Rectal smooth muscle tissue (tissue), 1 donor: ENCODE data around the gene ST8SIA5.

Experiments used
- H3K27ac ChIP-seq: one replicate; pipeline ENCODE4 v1.7.0; 2013; ENCODE audit warnings: low read depth, low read length, inconsistent platforms
- H3K27me3 ChIP-seq: one replicate; pipeline ENCODE4 v1.7.0; 2013; ENCODE audit warnings: low read length; ENCODE audit not compliant: control insufficient read depth, insufficient read depth
- H3K36me3 ChIP-seq: one replicate; pipeline ENCODE4 v1.7.0; 2013; ENCODE audit warnings: low read length; ENCODE audit not compliant: control insufficient read depth, insufficient read depth
- H3K4me1 ChIP-seq: one replicate; pipeline ENCODE4 v1.7.0; 2013; ENCODE audit warnings: low read length; ENCODE audit not compliant: control insufficient read depth, insufficient read depth
- H3K4me3 ChIP-seq: one replicate; pipeline ENCODE4 v1.7.0; 2013; ENCODE audit warnings: low read length
- H3K9ac ChIP-seq: one replicate; pipeline ENCODE4 v1.7.0; 2013; ENCODE audit warnings: low read length

ST8SIA5 gene

GRCh38 chr18:46700066-46700824, 56.6 kb downstream of the ST8SIA5 start:
- H3K4me1 ChIP-seq = no peaks in the 10 kb centered on the region
- H3K9ac ChIP-seq = no peak overlapping the region

GRCh38 chr18:46696702-46697101, 60.2 kb downstream of the ST8SIA5 start:
- Histone ChIP-seq H3K4me3 (no peak overlapping the region), H3K27me3 (no peaks in the 10 kb centered on the region), H3K9ac (no peak overlapping the region), H3K36me3 (no peaks in the 10 kb centered on the region), H3K4me1 (no peaks in the 10 kb centered on the region), H3K27ac (no peak overlapping the region)

More at GRCh38 chr18:46700066-46700824, 56.6 kb downstream of the ST8SIA5 start:
- Histone ChIP-seq H3K4me3 (no peak overlapping the region), H3K27me3 (no peaks in the 10 kb centered on the region), H3K27ac (no peak overlapping the region), H3K36me3 (no peaks in the 10 kb centered on the region)

GRCh38 chr18:46696268-46696667, 60.6 kb downstream of the ST8SIA5 start:
- Histone ChIP-seq H3K9ac (no peak overlapping the region), H3K27me3 (no peaks in the 10 kb centered on the region), H3K4me3 (no peak overlapping the region), H3K4me1 (no peaks in the 10 kb centered on the region), H3K36me3 (no peaks in the 10 kb centered on the region), H3K27ac (no peak overlapping the region)

- Histone ChIP-seq H3K36me3 (no peaks in the 10 kb centered on the region), H3K4me1 (no peaks in the 10 kb centered on the region), H3K9ac (no peak overlapping the region), H3K27me3 (no peaks in the 10 kb centered on the region), H3K27ac (no peak overlapping the region), H3K4me3 (no peak overlapping the region)
Measured at GRCh38 chr18:46693996-46694395, 62.9 kb downstream of the ST8SIA5 start.

- H3K4me3 ChIP-seq = no peak overlapping the region
- H3K27ac ChIP-seq = no peak overlapping the region
- no peaks in the 10 kb centered on the region for H3K36me3 ChIP-seq
Measured at GRCh38 chr18:46688853-46689525, 67.9 kb downstream of the ST8SIA5 start.

GRCh38 chr18:46686186-46686585, 70.7 kb downstream of the ST8SIA5 start:
- H3K9ac ChIP-seq = no peak overlapping the region
- no peak overlapping the region for H3K4me3 ChIP-seq
- H3K4me1 ChIP-seq = no peaks in the 10 kb centered on the region
- H3K27ac ChIP-seq = no peak overlapping the region
- no peaks in the 10 kb centered on the region for H3K36me3 ChIP-seq
- H3K27me3 ChIP-seq = no peaks in the 10 kb centered on the region

More at GRCh38 chr18:46688853-46689525, 67.9 kb downstream of the ST8SIA5 start:
- H3K4me1 ChIP-seq = no peaks in the 10 kb centered on the region
- H3K9ac ChIP-seq = no peak overlapping the region
- no peaks in the 10 kb centered on the region for H3K27me3 ChIP-seq

GRCh38 chr18:46683252-46683651, 73.6 kb downstream of the ST8SIA5 start:
- no peak overlapping the region for H3K27ac ChIP-seq

GRCh38 chr18:46680784-46681695, 75.8 kb downstream of the ST8SIA5 start:
- H3K36me3 ChIP-seq = no peaks in the 10 kb centered on the region
- H3K9ac ChIP-seq = no peak overlapping the region
- no peak overlapping the region for H3K27ac ChIP-seq
- H3K27me3 ChIP-seq = no peaks in the 10 kb centered on the region
- no peak overlapping the region for H3K4me3 ChIP-seq
- no peaks in the 10 kb centered on the region for H3K4me1 ChIP-seq

More at GRCh38 chr18:46683252-46683651, 73.6 kb downstream of the ST8SIA5 start:
- Histone ChIP-seq H3K9ac (no peak overlapping the region), H3K27me3 (no peaks in the 10 kb centered on the region), H3K4me1 (no peaks in the 10 kb centered on the region), H3K4me3 (no peak overlapping the region), H3K36me3 (no peaks in the 10 kb centered on the region)

- Histone ChIP-seq H3K36me3 (no peaks in the 10 kb centered on the region), H3K4me1 (no peaks in the 10 kb centered on the region), H3K27ac (no peak overlapping the region), H3K27me3 (no peaks in the 10 kb centered on the region), H3K4me3 (no peak overlapping the region), H3K9ac (no peak overlapping the region)
Measured at GRCh38 chr18:46679846-46680598, 76.8 kb downstream of the ST8SIA5 start.

GRCh38 chr18:46678785-46679399, 78.0 kb downstream of the ST8SIA5 start:
- no peaks in the 10 kb centered on the region for H3K4me1 ChIP-seq
- no peaks in the 10 kb centered on the region for H3K36me3 ChIP-seq
- no peaks in the 10 kb centered on the region for H3K27me3 ChIP-seq
- H3K9ac ChIP-seq = no peak overlapping the region
- no peak overlapping the region for H3K4me3 ChIP-seq
- H3K27ac ChIP-seq = no peak overlapping the region

- Histone ChIP-seq H3K36me3 (no peaks in the 10 kb centered on the region), H3K4me1 (no peaks in the 10 kb centered on the region), H3K27me3 (no peaks in the 10 kb centered on the region), H3K9ac (no peak overlapping the region), H3K4me3 (no peak overlapping the region), H3K27ac (no peak overlapping the region)
Measured at GRCh38 chr18:46678041-46678440, 78.8 kb downstream of the ST8SIA5 start.
